HG03095 (cell line): ENCODE measurements around the gene SLC19A1.

Experiments
- ATAC-seq: cut with Tn5 transposase; IDR thresholded peaks from one replicate; pipeline ENCODE4 v1.9.1; 2021; ENCODE audit warnings: moderate library complexity; ENCODE audit not compliant: unreplicated experiment

SLC19A1 gene

GRCh38 chr21:45542242-45542666 is at the start of gene SLC19A1:
Gene SLC19A1 (minus strand): TSS chr21:45542440. CDS start chr21:45537959, 4,481 bp downstream.
- ATAC-seq, result peak; percentile 64

- no peak for ATAC-seq
These were observed 49.5 kb upstream of the SLC19A1 start for GRCh38 chr21:45591619-45592207.

GRCh38 chr21:45590726-45591618 is 48.7 kb upstream of the SLC19A1 start:
- peak; percentile 27 for ATAC-seq

- peak; percentile 24 for ATAC-seq
These were observed 48.0 kb upstream of the SLC19A1 start for GRCh38 chr21:45590246-45590725.

GRCh38 chr21:45589686-45590245 is 47.5 kb upstream of the SLC19A1 start:
- no peak for ATAC-seq

GRCh38 chr21:45588871-45589491 is 46.7 kb upstream of the SLC19A1 start:
- no peak for ATAC-seq

- ATAC-seq, result no peak
These were observed 46.0 kb upstream of the SLC19A1 start for GRCh38 chr21:45588086-45588825.

- no peak for ATAC-seq
These were observed 44.1 kb upstream of the SLC19A1 start for GRCh38 chr21:45586289-45586858.

- no peak for ATAC-seq
These were observed 42.5 kb upstream of the SLC19A1 start for GRCh38 chr21:45584786-45585185.

GRCh38 chr21:45583831-45584509 is 41.7 kb upstream of the SLC19A1 start:
- ATAC-seq, result no peak

GRCh38 chr21:45582128-45582527 is 39.9 kb upstream of the SLC19A1 start:
- no peak for ATAC-seq

GRCh38 chr21:45581322-45581712 is 39.1 kb upstream of the SLC19A1 start:
- ATAC-seq, result no peak

GRCh38 chr21:45580576-45581321 is 38.5 kb upstream of the SLC19A1 start:
- no peak for ATAC-seq

GRCh38 chr21:45580181-45580575 is 37.9 kb upstream of the SLC19A1 start:
- no peak for ATAC-seq

- ATAC-seq, result no peak
These were observed 37.3 kb upstream of the SLC19A1 start for GRCh38 chr21:45579383-45580180.

GRCh38 chr21:45578811-45579381 is 36.7 kb upstream of the SLC19A1 start:
- no peak for ATAC-seq

GRCh38 chr21:45578176-45578801 is 36.0 kb upstream of the SLC19A1 start:
- ATAC-seq, result no peak
